SK-N-SH (cell line): ENCODE data around the gene CACNA1D. TPM values are rescaled to one million over a fixed set of nuclear protein-coding genes. Genes with fewer than 3 reads are reported as not detected.

Source experiments
- CTCF ChIA-PET: fragments of 300-600, 350-600 bp; formaldehyde crosslinking; extraction: SDS; loops from one replicate; lab custom pipeline; 2021; lab: Yijun Ruan, JAX
- POLR2A ChIA-PET: fragments of 350-600 bp; sonication (Branson Sonifier 250); formaldehyde crosslinking; extraction: SDS; loops from one replicate; lab custom pipeline; 2020; ENCODE audit warnings: antibody characterized with exemption, inconsistent platforms; lab: Yijun Ruan, JAX
- DNase-seq: peaks from one replicate; pipeline ENCODE4 v3.0.0; 2012
- H2AFZ ChIP-seq: fragments of 200-600 bp; sonication (generic); 2 replicates; pipeline ENCODE4 v1.8.1; 2016; ENCODE audit warnings: antibody characterized with exemption, mild to moderate bottlenecking, low read depth
- H3F3A ChIP-seq: fragments of 200-600 bp; sonication (generic); replicated peaks from 2 replicates; pipeline ENCODE3; 2016; ENCODE audit warnings: antibody characterized with exemption, mild to moderate bottlenecking; ENCODE audit not compliant: insufficient read depth
- H3K27ac ChIP-seq, 2 experiments: fragments of 200-500 bp in 1 of 2; fragments of 200-600 bp in 1 of 2; sonication (Bioruptor generic) in 1 of 2; sonication (generic), shearing (Covaris generic) in 1 of 2; 2 replicates each; pipeline versions ENCODE4 v1.5.1 to v1.6.1; 2014 to 2016; ENCODE audit warnings: low read depth in 2 of 2, inconsistent platforms in 1 of 2, low read length in 1 of 2, mild to moderate bottlenecking in 1 of 2, mixed read lengths in 1 of 2
- H3K27me3 ChIP-seq: fragments of 200-600 bp; sonication (generic), shearing (Covaris generic); 2 replicates; pipeline ENCODE4 v1.6.1; 2016; ENCODE audit warnings: mixed run types; ENCODE audit not compliant: insufficient read depth
- H3K36me3 ChIP-seq, 2 experiments: fragments of 200-500 bp in 1 of 2; fragments of 200-600 bp in 1 of 2; sonication (Bioruptor generic) in 1 of 2; sonication (generic) in 1 of 2; replicated peaks in 1 of 2; 2 replicates each; pipeline versions ENCODE3 to v1.5.1; 2014 to 2016; ENCODE audit warnings: low read length in 1 of 2, mild to moderate bottlenecking in 1 of 2; ENCODE audit not compliant: insufficient read depth in 2 of 2, control insufficient read depth in 1 of 2
- H3K4me1 ChIP-seq, 2 experiments: fragments of 200-500 bp in 1 of 2; fragments of 200-600 bp in 1 of 2; sonication (Bioruptor generic) in 1 of 2; sonication (generic), shearing (Covaris generic) in 1 of 2; 2 replicates each; pipeline versions ENCODE4 v1.5.1 to v1.6.1; 2014 to 2016; ENCODE audit warnings: low read depth in 1 of 2, low read length in 1 of 2, mixed run types in 1 of 2; ENCODE audit not compliant: insufficient read depth in 2 of 2, control insufficient read depth in 1 of 2
- H3K4me2 ChIP-seq: fragments of 200-600 bp; sonication (generic), shearing (Covaris generic); 2 replicates; pipeline ENCODE4 v1.6.1; 2017; ENCODE audit warnings: mixed run types
- H3K4me3 ChIP-seq, 2 experiments: fragments of 200-500 bp in 1 of 2; fragments of 200-600 bp in 1 of 2; sonication (Bioruptor generic) in 1 of 2; sonication (generic), shearing (Covaris generic) in 1 of 2; 2 replicates each; pipeline versions ENCODE4 v1.5.1 to v1.8.1; 2014 to 2016; ENCODE audit warnings: low read depth in 2 of 2, inconsistent platforms in 1 of 2, low read length in 1 of 2, mild to moderate bottlenecking in 1 of 2, mixed read lengths in 1 of 2, moderate library complexity in 1 of 2
- H3K79me2 ChIP-seq: fragments of 200-600 bp; sonication (generic); 2 replicates; pipeline ENCODE4 v1.8.1; 2017; ENCODE audit warnings: mild to moderate bottlenecking; ENCODE audit not compliant: insufficient read depth
- H3K9ac ChIP-seq: fragments of 200-600 bp; sonication (generic); 2 replicates; pipeline ENCODE4 v1.6.1; 2017; ENCODE audit warnings: mixed run types
- H3K9me2 ChIP-seq: fragments of 200-600 bp; sonication (generic); 2 replicates; pipeline ENCODE4 v1.6.1; 2017; ENCODE audit warnings: mixed run types
- H3K9me3 ChIP-seq: fragments of 200-600 bp; sonication (generic); 2 replicates; pipeline ENCODE4 v1.6.1; 2017; ENCODE audit warnings: mixed run types, mild to moderate bottlenecking, moderate library complexity
- H4K20me1 ChIP-seq: fragments of 200-600 bp; sonication (generic); 2 replicates; pipeline ENCODE4 v1.6.1; 2017; ENCODE audit warnings: mild to moderate bottlenecking, mixed run types; ENCODE audit not compliant: insufficient read depth
- CTCF ChIP-seq: fragments of 200-600 bp; sonication (generic); IDR thresholded peaks from 2 replicates; pipeline ENCODE4 v1.6.1; 2017; ENCODE audit warnings: antibody characterized with exemption, mild to moderate bottlenecking, moderate library complexity
- EP300 ChIP-seq, 2 experiments: IDR thresholded peaks; 2 replicates each; pipeline versions ENCODE4 v1.4.0 to v1.6.1; 2012; ENCODE audit warnings: borderline replicate concordance in 1 of 2, low read depth in 1 of 2, low read length in 1 of 2
- EZH2phosphoT487 ChIP-seq: fragments of 200-600 bp; sonication (generic); IDR thresholded peaks from 2 replicates; pipeline ENCODE4 v1.6.1; 2017; ENCODE audit warnings: low read depth, mixed run types, mild to moderate bottlenecking, antibody characterized with exemption, moderate library complexity, borderline replicate concordance
- FOSL2 ChIP-seq: IDR thresholded peaks from 2 replicates; pipeline ENCODE4 v1.4.0; 2012; ENCODE audit warnings: low read depth, mild to moderate bottlenecking, moderate library complexity, borderline replicate concordance
- GABPA ChIP-seq: IDR thresholded peaks from 2 replicates; pipeline ENCODE4 v1.4.0; 2012; ENCODE audit warnings: low read depth, mild to moderate bottlenecking
- IRF3 ChIP-seq: fragments of 150-350 bp; IDR thresholded peaks from 2 replicates; pipeline ENCODE4 v1.6.1; 2016; ENCODE audit warnings: mild to moderate bottlenecking, low read depth, low read length
- MEF2A ChIP-seq: IDR thresholded peaks from 2 replicates; pipeline ENCODE4 v1.4.0; 2012; ENCODE audit warnings: low read depth, borderline replicate concordance
- MXI1 ChIP-seq: IDR thresholded peaks from 2 replicates; pipeline ENCODE4 v1.6.1; 2012; ENCODE audit warnings: mild to moderate bottlenecking, low read depth, low read length, improper control_type of control experiment
- POLR2AphosphoS5 ChIP-seq: IDR thresholded peaks from 2 replicates; pipeline ENCODE4 v1.6.1; 2012; ENCODE audit warnings: low read depth, low read length
- TEAD4 ChIP-seq: IDR thresholded peaks from 2 replicates; pipeline ENCODE4 v1.4.0; 2012; ENCODE audit warnings: mild to moderate bottlenecking, borderline replicate concordance; ENCODE audit not compliant: insufficient read depth
- USF1 ChIP-seq: IDR thresholded peaks from 2 replicates; pipeline ENCODE4 v1.4.0; 2012; ENCODE audit warnings: low read depth, borderline replicate concordance
- YY1 ChIP-seq: IDR thresholded peaks from 2 replicates; pipeline ENCODE4 v1.4.0; 2012; ENCODE audit warnings: low read depth, mild to moderate bottlenecking
- WGBS: methylation state at CpG from one replicate; pipeline ENCODE4 v1.1.6; 2017; ENCODE audit warnings: low lambda C conversion rate; 5-methylcytosine and 5-hydroxymethylcytosine counted together
- polyA plus RNA-seq, 3 experiments: library from polyadenylated mRNA; depleted of rRNA; stranded (reverse); fragments of >200 nt; gene quantifications; 2 replicates each; pipeline ENCODE4 v1.2.3, GENCODE V29; 2012

The CACNA1D gene
- polyA plus RNA-seq, 1 of the 3 experiments (the other 2 are of a cell fraction): 0.12 TPM

- no peaks in the 10 kb centered on the region for H3K36me3 ChIP-seq
- H3K79me2 ChIP-seq: no peaks in the 10 kb centered on the region
- no peak overlapping the region for H3K4me2 ChIP-seq
- no peaks in the 10 kb centered on the region for H3F3A ChIP-seq
- no peak overlapping the region for H3K27ac ChIP-seq
- DNase-seq: no peak
- H3K27me3 ChIP-seq: peaks cover 8% of the 10 kb centered on the region
- POLR2A ChIA-PET: no interaction called here
- no peak overlapping the region for H3K4me3 ChIP-seq
- H4K20me1 ChIP-seq: no peaks in the 10 kb centered on the region
- H2AFZ ChIP-seq: no peak overlapping the region
- WGBS: 62% methylated on average over 12 of the region's 14 CpGs
- no peaks in the 10 kb centered on the region for H3K9me2 ChIP-seq
- CTCF ChIA-PET: interaction anchor here (1.0 to 1.2 kb wide), 2 partner anchors 34 to 96 kb away, joined by 3 read pairs; no protein-coding TSS in a partner anchor
- TF ChIP-seq CTCF: no peak
- TF ChIP-seq USF1: no peak
- TF ChIP-seq EZH2phosphoT487: no peak
- no peak for TF ChIP-seq FOSL2
- no peak for TF ChIP-seq TEAD4
- no peak for TF ChIP-seq EP300 (IDR thresholded peaks at IDR 0.05; ENCODE audit: borderline replicate concordance in 1 of 2, low read depth in 1 of 2, low read length in 1 of 2)
- TF ChIP-seq POLR2AphosphoS5: no peak
- no peak for TF ChIP-seq YY1
- no peak for TF ChIP-seq MXI1
- TF ChIP-seq GABPA: no peak
- TF ChIP-seq IRF3: no peak
- TF ChIP-seq, all 33 proteins: peak for 0
- Histone ChIP-seq H3K9me3 (no peaks in the 10 kb centered on the region), H3K4me1 (no peaks in the 10 kb centered on the region), H3K9ac (no peak overlapping the region)
These were observed 269.8 kb downstream of the CACNA1D start for GRCh38 chr3:53764026-53764775.

- H3K27ac ChIP-seq: no peak overlapping the region
- POLR2A ChIA-PET: no interaction called here
- peaks cover 0 to 1% of the 10 kb centered on the region in 2 experiments; a peak in 1 of 4 replicates for H3K4me1 ChIP-seq
- H3K9ac ChIP-seq: no peak overlapping the region
- H3K9me3 ChIP-seq: no peaks in the 10 kb centered on the region
- no peaks in the 10 kb centered on the region for H4K20me1 ChIP-seq
- TF ChIP-seq MEF2A: no peak
- TF ChIP-seq, all 33 proteins: peak for 0
- Histone ChIP-seq H2AFZ (no peak overlapping the region), H3K4me2 (no peak overlapping the region), H3F3A (no peaks in the 10 kb centered on the region), H3K9me2 (no peaks in the 10 kb centered on the region), H3K79me2 (no peaks in the 10 kb centered on the region), H3K27me3 (peaks cover 8% of the 10 kb centered on the region), H3K4me3 (no peak overlapping the region), H3K36me3 (no peaks in the 10 kb centered on the region)
- WGBS: 52% methylated on average over 5 of the region's 5 CpGs
- CTCF ChIA-PET: interaction anchor here (1.2 kb wide), 1 partner anchor 16 kb away, joined by 3 read pairs; no protein-coding TSS in a partner anchor
- DNase-seq: no peak
These were observed 271.3 kb downstream of the CACNA1D start for GRCh38 chr3:53765753-53766152.
